GM12878 (cell line): ENCODE results near the gene TLL2. TPM values are rescaled to one million over a fixed set of nuclear protein-coding genes. Genes with fewer than 3 reads are reported as not detected.

Experiments used
- BACH1 ChIP-seq: fragments of 450-650 bp; IDR thresholded peaks from 2 replicates; pipeline ENCODE4 v1.6.1; 2017; ENCODE audit warnings: mild to moderate bottlenecking, borderline replicate concordance
- CBX5 ChIP-seq: sonication (generic); IDR thresholded peaks from 2 replicates; pipeline ENCODE4 v1.6.1; 2016; ENCODE audit warnings: low read depth, moderate library complexity, mild to moderate bottlenecking, inconsistent platforms
- CREB1 ChIP-seq: IDR thresholded peaks from 2 replicates; pipeline ENCODE4 v1.6.1; 2012; ENCODE audit warnings: low read depth, mild to moderate bottlenecking, inconsistent platforms
- DPF2 ChIP-seq: fragments of 450-650 bp; IDR thresholded peaks from 2 replicates; pipeline ENCODE4 v1.6.1; 2017; ENCODE audit warnings: mild to moderate bottlenecking
- EP300 ChIP-seq, 2 experiments: fragments of 150-350 bp in 1 of 2; IDR thresholded peaks; 2 replicates each; pipeline ENCODE4 v1.6.1; 2011 to 2012; ENCODE audit warnings: low read depth in 2 of 2, low read length in 2 of 2, borderline replicate concordance in 1 of 2, improper control_type of control experiment in 1 of 2, inconsistent platforms in 1 of 2; ENCODE audit not compliant: control insufficient read depth in 1 of 2
- ESRRA ChIP-seq: IDR thresholded peaks from 2 replicates; pipeline ENCODE4 v1.6.1; 2012; ENCODE audit warnings: mild to moderate bottlenecking, low read length, improper control_type of control experiment
- ETV6 ChIP-seq, 2 experiments: fragments of 450-650 bp in 1 of 2; IDR thresholded peaks in 1 of 2; conservative IDR thresholded peaks in 1 of 2; 2 replicates each; pipeline ENCODE4 v1.6.1; 2014; ENCODE audit warnings: antibody characterized with exemption in 1 of 2, borderline replicate concordance in 1 of 2, low read depth in 1 of 2, mild to moderate bottlenecking in 1 of 2, moderate library complexity in 1 of 2
- FOXK2 ChIP-seq: fragments of 450-650 bp; IDR thresholded peaks from 2 replicates; pipeline ENCODE4 v1.6.1; 2017; ENCODE audit warnings: mild to moderate bottlenecking, moderate library complexity
- GATAD2B ChIP-seq: fragments of 450-650 bp; conservative IDR thresholded peaks from 2 replicates; pipeline ENCODE4 v1.6.1; 2017; ENCODE audit warnings: low read depth, mild to moderate bottlenecking, moderate library complexity
- IKZF1 ChIP-seq: fragments of 450-650 bp; conservative IDR thresholded peaks from 2 replicates; pipeline ENCODE4 v1.6.1; 2017; ENCODE audit warnings: antibody characterized with exemption, mild to moderate bottlenecking
- IKZF2 ChIP-seq, 2 experiments: fragments of 450-650 bp; IDR thresholded peaks; 2 replicates each; pipeline ENCODE4 v1.6.1; 2017; ENCODE audit warnings: mild to moderate bottlenecking in 2 of 2, moderate library complexity in 2 of 2
- MAX ChIP-seq: IDR thresholded peaks from 2 replicates; pipeline ENCODE4 v1.6.1; 2012; ENCODE audit warnings: low read depth, low read length, improper control_type of control experiment
- MEF2A ChIP-seq: IDR thresholded peaks from 2 replicates; pipeline ENCODE4 v1.6.1; 2011; ENCODE audit warnings: low read depth, mild to moderate bottlenecking, low read length, moderate library complexity; ENCODE audit not compliant: insufficient read depth
- MTA2 ChIP-seq: fragments of 450-650 bp; IDR thresholded peaks from 2 replicates; pipeline ENCODE4 v1.6.1; 2016; ENCODE audit warnings: low read depth, mild to moderate bottlenecking, moderate library complexity
- NR2C1 ChIP-seq: fragments of 450-650 bp; IDR thresholded peaks from 2 replicates; pipeline ENCODE4 v1.6.1; 2017; ENCODE audit warnings: antibody characterized with exemption, mild to moderate bottlenecking, moderate library complexity
- NR2C2 ChIP-seq: IDR thresholded peaks from 2 replicates; pipeline ENCODE4 v1.6.1; 2011; ENCODE audit warnings: borderline replicate concordance, low read depth; ENCODE audit not compliant: control insufficient read depth, insufficient read length
- RAD21 ChIP-seq: IDR thresholded peaks from 2 replicates; pipeline ENCODE4 v1.6.1; 2011; ENCODE audit warnings: mild to moderate bottlenecking, low read depth, low read length, moderate library complexity; ENCODE audit not compliant: insufficient read depth
- RB1 ChIP-seq: fragments of 450-650 bp; formaldehyde crosslinking; IDR thresholded peaks from 2 replicates; pipeline ENCODE4 v1.6.1; 2017; ENCODE audit warnings: mild to moderate bottlenecking, borderline replicate concordance
- RELA ChIP-seq: fragments of 450-650 bp; IDR thresholded peaks from 2 replicates; pipeline ENCODE4 v1.8.0; 2014; ENCODE audit warnings: borderline replicate concordance; ENCODE audit not compliant: partially characterized antibody
- STAT1 ChIP-seq: fragments of 450-650 bp; conservative IDR thresholded peaks from 2 replicates; pipeline ENCODE4 v1.6.1; 2014; ENCODE audit warnings: antibody characterized with exemption, mild to moderate bottlenecking
- TCF3 ChIP-seq: IDR thresholded peaks from 2 replicates; pipeline ENCODE4 v1.6.1; 2012; ENCODE audit warnings: low read depth, mild to moderate bottlenecking, low read length, borderline replicate concordance; ENCODE audit not compliant: insufficient read depth
- ZNF24 ChIP-seq: fragments of 450-650 bp; IDR thresholded peaks from 2 replicates; pipeline ENCODE4 v1.6.1; 2017; ENCODE audit warnings: antibody characterized with exemption, mild to moderate bottlenecking
- polyA plus RNA-seq, 11 experiments: library from polyadenylated mRNA; depleted of rRNA in 4 of 11; unstranded in 6 of 11; stranded (reverse) in 5 of 11; fragments of >200 nt; fragmentation: Nextera tagmentation in 4 of 11; fragmentation: Illumina TruSeq in 1 of 11; extraction: Ambion mirVana in 4 of 11; extraction: Trizol in 1 of 11; gene quantifications; 1 replicate in 1 of 11; 2 replicates in 10 of 11; pipeline versions ENCODE4 v1.2.1 to v1.2.3, GENCODE V29; 2011 to 2016; ENCODE audit warnings: inconsistent platforms in 2 of 11, missing spikeins in 2 of 11, low read depth in 1 of 11
- total RNA-seq, 4 experiments: library from RNA; depleted of rRNA in 3 of 4; stranded (reverse); fragments of >200 nt in 3 of 4; fragmentation: Illumina TruSeq in 1 of 4; extraction: Trizol in 1 of 4; gene quantifications; 2 replicates each; pipeline versions ENCODE4 v1.2.1 to v1.2.3, GENCODE V29; 2013 to 2021
- TF ChIP-seq, protein P1 (sequence below): fragments of 450-650 bp; IDR thresholded peaks from 2 replicates; pipeline ENCODE4 v1.6.1; 2017; ENCODE audit warnings: borderline replicate concordance
- TF ChIP-seq, protein P2 (sequence below): fragments of 450-650 bp; formaldehyde crosslinking; IDR thresholded peaks from 2 replicates; pipeline ENCODE4 v1.4.0; 2022; ENCODE audit warnings: mild to moderate bottlenecking, moderate library complexity
- TF ChIP-seq, protein P3 (sequence below): fragments of 450-650 bp; IDR thresholded peaks from 2 replicates; pipeline ENCODE4 v1.6.1; 2017; ENCODE audit warnings: low read depth, mild to moderate bottlenecking, moderate library complexity

Gene TLL2
- total and polyA plus RNA-seq, 10 of the 15 experiments (the other 5 are each of a cell fraction or from before 2014, with no cell fraction given): 0.02 to 2.1 (median 0.52) TPM

GRCh38 chr10:96325719-96326373 lies 187.9 kb downstream of the TLL2 start (continued):
- TF ChIP-seq ETV6 (conservative IDR thresholded peaks at IDR 0.05 in 1 of 2, IDR thresholded peaks at IDR 0.05 in 1 of 2; ENCODE audit: borderline replicate concordance in 1 of 2, low read depth in 1 of 2): no peak
- TF ChIP-seq RELA: no peak
- no peak for TF ChIP-seq ESRRA
- peak; percentile 94 for TF ChIP-seq TCF3
- TF ChIP-seq RB1: no peak
- TF ChIP-seq, protein P1, sequence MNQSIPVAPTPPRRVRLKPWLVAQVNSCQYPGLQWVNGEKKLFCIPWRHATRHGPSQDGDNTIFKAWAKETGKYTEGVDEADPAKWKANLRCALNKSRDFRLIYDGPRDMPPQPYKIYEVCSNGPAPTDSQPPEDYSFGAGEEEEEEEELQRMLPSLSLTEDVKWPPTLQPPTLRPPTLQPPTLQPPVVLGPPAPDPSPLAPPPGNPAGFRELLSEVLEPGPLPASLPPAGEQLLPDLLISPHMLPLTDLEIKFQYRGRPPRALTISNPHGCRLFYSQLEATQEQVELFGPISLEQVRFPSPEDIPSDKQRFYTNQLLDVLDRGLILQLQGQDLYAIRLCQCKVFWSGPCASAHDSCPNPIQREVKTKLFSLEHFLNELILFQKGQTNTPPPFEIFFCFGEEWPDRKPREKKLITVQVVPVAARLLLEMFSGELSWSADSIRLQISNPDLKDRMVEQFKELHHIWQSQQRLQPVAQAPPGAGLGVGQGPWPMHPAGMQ: no peak
- TF ChIP-seq MAX: no peak
- TF ChIP-seq EP300 (IDR thresholded peaks at IDR 0.05; ENCODE audit: borderline replicate concordance in 1 of 2, control insufficient read depth in 1 of 2, low read depth in 2 of 2, low read length in 2 of 2): peak in 1 of 2 experiments; percentile 55; a peak in 2 of 4 replicates
- TF ChIP-seq MEF2A: no peak
- no peak for TF ChIP-seq RAD21
- no peak for TF ChIP-seq BACH1
- TF ChIP-seq, protein P2, sequence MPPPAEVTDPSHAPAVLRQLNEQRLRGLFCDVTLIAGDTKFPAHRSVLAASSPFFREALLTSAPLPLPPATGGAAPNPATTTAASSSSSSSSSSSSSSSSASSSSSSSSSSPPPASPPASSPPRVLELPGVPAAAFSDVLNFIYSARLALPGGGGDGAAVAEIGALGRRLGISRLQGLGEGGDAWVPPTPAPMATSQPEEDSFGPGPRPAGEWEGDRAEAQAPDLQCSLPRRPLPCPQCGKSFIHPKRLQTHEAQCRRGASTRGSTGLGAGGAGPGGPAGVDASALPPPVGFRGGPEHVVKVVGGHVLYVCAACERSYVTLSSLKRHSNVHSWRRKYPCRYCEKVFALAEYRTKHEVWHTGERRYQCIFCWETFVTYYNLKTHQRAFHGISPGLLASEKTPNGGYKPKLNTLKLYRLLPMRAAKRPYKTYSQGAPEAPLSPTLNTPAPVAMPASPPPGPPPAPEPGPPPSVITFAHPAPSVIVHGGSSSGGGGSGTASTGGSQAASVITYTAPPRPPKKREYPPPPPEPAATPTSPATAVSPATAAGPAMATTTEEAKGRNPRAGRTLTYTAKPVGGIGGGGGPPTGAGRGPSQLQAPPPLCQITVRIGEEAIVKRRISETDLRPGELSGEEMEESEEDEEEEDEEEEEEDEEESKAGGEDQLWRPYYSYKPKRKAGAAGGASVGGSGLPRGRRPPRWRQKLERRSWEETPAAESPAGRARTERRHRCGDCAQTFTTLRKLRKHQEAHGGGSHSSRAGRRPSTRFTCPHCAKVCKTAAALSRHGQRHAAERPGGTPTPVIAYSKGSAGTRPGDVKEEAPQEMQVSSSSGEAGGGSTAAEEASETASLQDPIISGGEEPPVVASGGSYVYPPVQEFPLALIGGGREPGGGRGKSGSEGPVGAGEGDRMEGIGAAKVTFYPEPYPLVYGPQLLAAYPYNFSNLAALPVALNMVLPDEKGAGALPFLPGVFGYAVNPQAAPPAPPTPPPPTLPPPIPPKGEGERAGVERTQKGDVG (CRISPR knock-in tag): no peak
- TF ChIP-seq CREB1: 0 out of 2 replicates have a peak, but pooled peaks have one; percentile 26
- TF ChIP-seq ZNF24: no peak
- 0 out of 2 replicates have a peak, but pooled peaks have one; percentile 45 for TF ChIP-seq DPF2
- peak; percentile 32; the same call in 1 of the 2 replicates for TF ChIP-seq MTA2
- no peak for TF ChIP-seq NR2C1
- no peak for TF ChIP-seq IKZF1
- no peak for TF ChIP-seq STAT1
- no peak for TF ChIP-seq CBX5
- TF ChIP-seq FOXK2: no peak
- TF ChIP-seq GATAD2B: no peak
- TF ChIP-seq NR2C2: no peak
- TF ChIP-seq, protein P3, sequence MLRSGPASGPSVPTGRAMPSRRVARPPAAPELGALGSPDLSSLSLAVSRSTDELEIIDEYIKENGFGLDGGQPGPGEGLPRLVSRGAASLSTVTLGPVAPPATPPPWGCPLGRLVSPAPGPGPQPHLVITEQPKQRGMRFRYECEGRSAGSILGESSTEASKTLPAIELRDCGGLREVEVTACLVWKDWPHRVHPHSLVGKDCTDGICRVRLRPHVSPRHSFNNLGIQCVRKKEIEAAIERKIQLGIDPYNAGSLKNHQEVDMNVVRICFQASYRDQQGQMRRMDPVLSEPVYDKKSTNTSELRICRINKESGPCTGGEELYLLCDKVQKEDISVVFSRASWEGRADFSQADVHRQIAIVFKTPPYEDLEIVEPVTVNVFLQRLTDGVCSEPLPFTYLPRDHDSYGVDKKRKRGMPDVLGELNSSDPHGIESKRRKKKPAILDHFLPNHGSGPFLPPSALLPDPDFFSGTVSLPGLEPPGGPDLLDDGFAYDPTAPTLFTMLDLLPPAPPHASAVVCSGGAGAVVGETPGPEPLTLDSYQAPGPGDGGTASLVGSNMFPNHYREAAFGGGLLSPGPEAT: no peak
- peak; percentile 46 to 61; a peak in 2 of 4 replicates for TF ChIP-seq IKZF2 (IDR thresholded peaks at IDR 0.05)
